ENCODE results near the gene MUC5AC.
A peak's percentile ranks its signal among the peaks of the same experiment; 100 is the strongest.

The MUC5AC gene

GRCh38 chr11:1197886-1198560 lies 40.3 kb downstream of the MUC5AC start:
- no peak for DNase-seq

- no peak for DNase-seq
These were observed 40.9 kb downstream of the MUC5AC start for GRCh38 chr11:1198561-1199240.

GRCh38 chr11:1199241-1199750 lies 41.5 kb downstream of the MUC5AC start:
- no peak for DNase-seq

- no peak for DNase-seq
These were observed 42.2 kb downstream of the MUC5AC start for GRCh38 chr11:1199751-1200610.

GRCh38 chr11:1200611-1201191 lies 42.9 kb downstream of the MUC5AC start:
- no peak for DNase-seq

GRCh38 chr11:1201395-1202153 lies 43.8 kb downstream of the MUC5AC start:
- DNase-seq: no peak

- no peak for DNase-seq
These were observed 44.5 kb downstream of the MUC5AC start for GRCh38 chr11:1202154-1202775.

- peak; percentile 69 for DNase-seq
These were observed 45.2 kb downstream of the MUC5AC start for GRCh38 chr11:1202776-1203504.

- DNase-seq: no peak
These were observed 45.9 kb downstream of the MUC5AC start for GRCh38 chr11:1203505-1204271.

GRCh38 chr11:1204381-1205101 lies 46.8 kb downstream of the MUC5AC start:
- DNase-seq: no peak

- no peak for DNase-seq
These were observed 47.6 kb downstream of the MUC5AC start for GRCh38 chr11:1205121-1205986.

GRCh38 chr11:1205987-1206331 lies 48.2 kb downstream of the MUC5AC start:
- DNase-seq: no peak

- no peak for DNase-seq
These were observed 48.9 kb downstream of the MUC5AC start for GRCh38 chr11:1206391-1207271.

GRCh38 chr11:1207401-1208143 lies 49.8 kb downstream of the MUC5AC start:
- no peak for DNase-seq

- no peak for DNase-seq
These were observed 50.3 kb downstream of the MUC5AC start for GRCh38 chr11:1208144-1208393.

GRCh38 chr11:1208394-1209261 lies 50.9 kb downstream of the MUC5AC start:
- DNase-seq: no peak

Data from right kidney (tissue), 1 donor.